Natural killer cell treated with Interleukin-12 subunit alpha and Interleukin-12 subunit beta and Interleukin-15 and Interleukin-18, amount 100 ng/mL, for 72 hours (primary cell): Measurements from ENCODE around the gene ADO. TPM values are rescaled to one million over a fixed set of nuclear protein-coding genes. Genes with fewer than 3 reads are reported as not detected.

Experiments
- ATAC-seq, 2 donors: fragments of 150-1000 bp; cut with Tn5 transposase in 1 of 2; sonication (Bioruptor Pico), chemical (Tn5 transposase) in 1 of 2; 2 replicates each; pipeline ENCODE4 v1.10.0; 2021
- DNase-seq: peaks from one replicate; pipeline ENCODE4 v3.0.0; 2022; ENCODE audit warnings: low spot score
- H3K27ac Mint-ChIP-seq, 2 donors: 1 replicate in 1 of 2; 2 replicates in 1 of 2; pipeline ENCODE4 v1.8.0; 2022; ENCODE audit warnings: mixed read lengths in 2 of 2, mild to moderate bottlenecking in 1 of 2, moderate library complexity in 1 of 2
- H3K27me3 Mint-ChIP-seq, 2 donors: 1 replicate in 1 of 2; 2 replicates in 1 of 2; pipeline ENCODE4 v1.8.0; 2022; ENCODE audit warnings: mixed read lengths in 2 of 2
- H3K36me3 Mint-ChIP-seq: one replicate; pipeline ENCODE4 v1.8.0; 2022; ENCODE audit warnings: mixed read lengths
- H3K4me1 Mint-ChIP-seq, 2 donors: 1 replicate in 1 of 2; 2 replicates in 1 of 2; pipeline ENCODE4 v1.8.0; 2022; ENCODE audit warnings: low read depth in 2 of 2, mixed read lengths in 2 of 2, mild to moderate bottlenecking in 1 of 2
- H3K4me3 Mint-ChIP-seq: one replicate; pipeline ENCODE4 v1.8.0; 2022; ENCODE audit warnings: mixed read lengths
- H3K9me3 Mint-ChIP-seq: 2 replicates; pipeline ENCODE4 v1.8.0; 2022; ENCODE audit warnings: mixed read lengths
- total RNA-seq, 2 donors: library from RNA; stranded (reverse); gene quantifications; one replicate each; pipeline ENCODE4 v1.2.3, GENCODE V29; 2022

ADO gene
- 10 to 100 TPM; 26.3 to 49.2 TPM for total RNA-seq

DNA sequence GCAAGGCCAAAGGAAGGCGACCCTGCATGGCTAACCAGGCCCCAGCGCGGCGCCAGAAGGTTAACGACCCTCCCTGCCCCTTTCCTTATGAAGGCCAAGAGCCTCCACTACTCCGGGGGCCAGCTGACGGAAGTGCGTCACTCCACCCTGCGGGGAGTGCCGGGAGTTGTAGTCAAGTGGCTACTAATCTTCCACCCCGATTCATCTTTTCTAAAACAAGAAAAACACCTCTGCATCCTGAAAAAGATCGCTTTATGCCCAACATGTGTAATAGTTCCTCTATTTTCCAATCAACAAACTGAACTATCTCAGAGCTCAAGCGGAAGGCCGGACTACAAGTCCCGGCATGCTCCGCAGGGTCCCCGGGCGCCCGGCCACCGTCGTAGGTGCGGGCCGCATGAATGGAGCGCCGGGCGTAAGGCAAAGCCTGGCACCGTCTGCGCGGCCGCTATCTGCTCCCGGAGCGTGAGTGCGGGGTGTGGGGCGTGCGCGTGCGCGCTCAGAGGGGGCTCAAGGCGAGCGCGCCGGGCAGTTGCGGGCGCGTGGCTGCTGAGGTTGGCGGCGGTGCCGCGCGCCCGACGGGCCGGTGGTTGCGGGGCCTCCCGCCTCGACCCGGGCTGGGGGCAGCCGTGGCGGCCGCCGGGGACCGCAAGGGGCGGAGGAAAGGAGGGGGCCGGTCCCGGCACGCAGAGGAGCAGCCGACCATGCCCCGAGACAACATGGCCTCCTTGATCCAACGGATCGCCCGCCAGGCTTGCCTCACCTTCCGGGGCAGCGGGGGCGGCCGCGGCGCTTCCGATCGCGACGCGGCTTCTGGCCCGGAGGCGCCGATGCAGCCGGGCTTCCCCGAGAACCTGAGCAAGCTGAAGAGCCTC, at the start of gene ADO:
TSS of gene ADO (plus strand) at position 365 of the 875 bp plus-strand sequence. CDS start at position 705, 340 bp downstream.
- H3K27me3 Mint-ChIP-seq: peaks cover 2 to 9% of the 10 kb centered on the region in 2 donors
- DNase-seq: peak; percentile 85
- H3K4me1 Mint-ChIP-seq: peaks cover 38 to 40% of the 10 kb centered on the region in 2 donors
- peak; percentile 90 to 93 for ATAC-seq
- peak within 1 kb of the TSS; percentile 97 to 99 for H3K27ac Mint-ChIP-seq
- H3K9me3 Mint-ChIP-seq: no peaks in the 10 kb centered on the region
- H3K36me3 Mint-ChIP-seq: peaks cover 25% of the 10 kb centered on the region
- H3K4me3 Mint-ChIP-seq: peak within 1 kb of the TSS; percentile 93

DNA sequence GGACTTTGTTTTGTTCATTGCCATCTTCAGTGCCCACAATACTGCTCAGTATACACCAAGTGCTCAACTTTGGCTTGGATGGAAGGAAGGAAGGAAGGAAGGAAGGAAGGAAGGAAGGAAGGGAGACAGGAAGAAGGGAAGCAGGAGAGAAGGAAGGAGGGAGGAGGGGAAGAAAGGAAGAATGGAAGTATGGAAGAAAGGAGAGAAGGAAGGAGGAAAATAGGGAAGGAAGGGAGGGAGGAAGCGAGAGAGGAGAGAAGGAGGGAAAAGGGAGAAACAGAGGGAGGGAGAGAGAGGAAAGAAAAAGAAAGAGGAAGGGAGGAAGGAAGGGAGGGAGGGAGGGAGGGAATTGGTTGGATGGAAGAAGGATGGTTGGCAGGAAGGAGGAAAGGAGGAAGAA, 49.6 kb upstream of the ADO start:
- Mint-ChIP-seq H3K36me3 (no peaks in the 10 kb centered on the region), H3K4me3 (peak overlapping the region; percentile 0), H3K27me3 (no peaks in the 10 kb centered on the region), H3K4me1 (peaks cover 21 to 25% of the 10 kb centered on the region in 2 donors), H3K9me3 (no peaks in the 10 kb centered on the region), H3K27ac (peak overlapping the region; percentile 50 to 56)
- DNase-seq: no peak
- ATAC-seq: no peak

DNA sequence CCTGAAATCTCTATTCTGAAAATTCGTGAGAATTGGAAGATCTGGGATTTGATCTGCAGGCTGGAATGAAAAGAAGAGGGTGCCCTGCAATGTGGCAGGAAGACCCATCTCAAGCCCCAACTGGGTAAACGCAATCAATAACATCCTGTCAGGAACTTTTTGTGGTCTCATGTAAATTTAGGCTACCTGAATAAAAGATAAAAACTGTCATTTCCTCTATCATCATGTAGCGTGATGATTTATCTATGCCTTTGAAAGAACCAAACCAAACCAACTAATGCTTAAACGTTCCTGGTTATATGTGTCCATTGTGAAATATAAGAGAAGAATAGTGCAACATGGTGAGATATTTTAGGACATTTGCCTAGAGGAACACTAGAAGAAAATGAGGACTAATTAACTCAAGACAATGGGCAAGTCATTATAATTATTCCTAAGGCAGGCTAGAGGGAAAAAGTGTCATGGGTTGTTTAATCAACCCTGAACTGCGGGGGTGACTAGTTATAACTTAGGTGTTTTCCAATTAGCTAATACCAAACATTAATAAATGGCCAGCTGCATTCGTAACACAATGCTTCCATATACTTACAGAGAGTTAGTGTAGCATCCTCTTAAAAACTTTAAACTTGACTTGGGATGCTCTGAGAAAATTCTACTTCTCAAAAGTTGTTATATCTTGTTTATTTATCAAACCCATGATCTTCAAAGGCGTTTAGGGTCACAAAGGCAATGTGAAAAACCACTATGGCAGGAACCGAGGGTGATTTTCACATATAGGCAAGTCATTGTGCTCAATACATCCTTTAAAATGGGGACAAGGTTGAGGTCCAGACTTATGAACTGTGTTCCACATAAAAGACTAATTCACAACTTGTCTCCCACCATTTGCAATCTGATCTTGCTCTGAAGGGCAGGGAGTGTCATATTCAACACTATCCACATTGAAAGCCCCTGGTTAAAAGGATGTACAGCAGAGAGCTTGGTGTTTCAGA, 48.6 kb upstream of the ADO start:
- Mint-ChIP-seq H3K27me3 (no peaks in the 10 kb centered on the region), H3K4me1 (peaks cover 21 to 26% of the 10 kb centered on the region in 2 donors), H3K36me3 (no peaks in the 10 kb centered on the region), H3K27ac (peak overlapping the region; percentile 50 to 56), H3K4me3 (peak overlapping the region; percentile 48), H3K9me3 (no peaks in the 10 kb centered on the region)
- DNase-seq (no peak), ATAC-seq (no peak)

DNA sequence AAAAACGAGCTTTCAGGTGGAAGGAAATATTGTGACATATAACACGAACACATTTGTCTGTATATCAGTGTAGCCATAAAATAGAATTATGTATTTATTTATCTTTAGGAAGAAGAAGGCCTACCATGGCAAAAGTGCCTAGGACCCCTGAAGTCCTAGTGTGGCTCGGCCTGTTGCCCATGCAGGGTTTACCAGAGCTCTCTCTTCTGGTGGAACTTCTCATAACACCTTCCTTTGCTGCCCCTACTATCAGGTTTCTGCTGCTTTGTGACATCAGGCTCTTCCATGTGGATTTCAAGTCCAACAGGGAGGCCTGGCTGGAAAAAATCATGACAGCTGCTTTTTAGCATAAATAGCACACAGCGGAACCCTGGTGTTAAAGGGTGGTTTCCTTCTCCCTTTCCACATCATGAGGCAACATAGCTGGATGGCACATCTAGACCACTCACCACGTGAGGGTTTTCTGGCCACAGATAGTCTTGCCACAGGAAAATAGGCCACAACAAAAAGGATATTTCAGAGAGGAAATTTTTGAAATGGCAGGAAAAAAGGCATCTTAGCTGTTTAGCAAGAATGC, 44.8 kb upstream of the ADO start:
- Mint-ChIP-seq H3K27me3 (no peaks in the 10 kb centered on the region), H3K36me3 (no peaks in the 10 kb centered on the region)
- ATAC-seq: peak; percentile 61 to 88

DNA sequence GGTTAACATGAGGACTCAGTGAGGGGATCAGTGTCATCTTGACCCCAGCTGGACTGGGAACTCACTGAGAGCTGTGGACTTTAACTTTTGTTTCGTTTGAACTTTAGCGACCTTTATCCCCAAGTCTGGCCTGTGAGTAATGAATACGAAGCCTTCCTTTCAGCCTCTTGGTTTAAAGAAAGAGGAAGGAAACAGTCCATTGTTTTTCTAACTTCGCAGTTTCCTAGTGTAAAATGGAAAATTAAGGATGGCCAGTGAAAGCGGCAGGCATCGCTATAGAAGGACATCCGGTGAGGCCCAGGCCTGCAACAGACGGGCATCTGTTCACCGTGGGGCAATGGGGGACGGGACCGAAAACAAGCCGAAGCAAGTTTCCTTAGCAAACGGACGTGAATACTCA, 44.1 kb upstream of the ADO start:
- DNase-seq (no peak), ATAC-seq (no peak)
- Mint-ChIP-seq H3K4me1 (peaks cover 12 to 24% of the 10 kb centered on the region in 2 donors), H3K27me3 (no peaks in the 10 kb centered on the region), H3K36me3 (no peaks in the 10 kb centered on the region), H3K4me3 (no peak overlapping the region), H3K9me3 (no peaks in the 10 kb centered on the region), H3K27ac (peak overlapping the region in 1 of 2 donors; percentile 49)

More for the DNA sequence above, 44.8 kb upstream of the ADO start:
- peak overlapping the region in 1 of 2 donors; percentile 49 for H3K27ac Mint-ChIP-seq
- peak; percentile 70 for DNase-seq
- H3K4me1 Mint-ChIP-seq: peaks cover 20 to 30% of the 10 kb centered on the region in 2 donors
- no peaks in the 10 kb centered on the region for H3K9me3 Mint-ChIP-seq
- no peak overlapping the region for H3K4me3 Mint-ChIP-seq

DNA sequence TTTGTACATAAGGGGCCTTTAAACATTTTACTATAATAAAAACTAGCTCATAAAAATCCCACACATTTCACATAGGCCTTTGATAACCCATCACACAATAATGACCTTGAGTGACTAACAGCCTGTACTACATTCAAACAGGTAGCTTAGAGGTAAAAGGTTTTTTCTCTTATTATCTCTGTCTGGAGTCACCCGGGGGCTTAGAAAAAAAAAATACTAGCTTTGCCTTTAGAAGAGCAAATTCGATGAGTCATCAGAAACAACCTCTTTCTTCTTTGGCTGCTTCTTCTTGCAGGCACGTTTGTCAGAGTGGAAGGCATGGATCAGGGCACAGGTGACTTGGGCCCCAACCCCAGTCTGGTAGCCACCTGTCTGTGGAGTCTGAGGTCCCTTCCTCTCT, 43.4 kb upstream of the ADO start:
- H3K36me3 Mint-ChIP-seq: no peaks in the 10 kb centered on the region
- H3K27me3 Mint-ChIP-seq: no peaks in the 10 kb centered on the region
- peak overlapping the region in 1 of 2 donors; percentile 63 for H3K27ac Mint-ChIP-seq
- H3K4me1 Mint-ChIP-seq: peaks cover 6 to 22% of the 10 kb centered on the region in 2 donors
- H3K4me3 Mint-ChIP-seq: no peak overlapping the region
- ATAC-seq (no peak), DNase-seq (no peak)
- H3K9me3 Mint-ChIP-seq: no peaks in the 10 kb centered on the region

DNA sequence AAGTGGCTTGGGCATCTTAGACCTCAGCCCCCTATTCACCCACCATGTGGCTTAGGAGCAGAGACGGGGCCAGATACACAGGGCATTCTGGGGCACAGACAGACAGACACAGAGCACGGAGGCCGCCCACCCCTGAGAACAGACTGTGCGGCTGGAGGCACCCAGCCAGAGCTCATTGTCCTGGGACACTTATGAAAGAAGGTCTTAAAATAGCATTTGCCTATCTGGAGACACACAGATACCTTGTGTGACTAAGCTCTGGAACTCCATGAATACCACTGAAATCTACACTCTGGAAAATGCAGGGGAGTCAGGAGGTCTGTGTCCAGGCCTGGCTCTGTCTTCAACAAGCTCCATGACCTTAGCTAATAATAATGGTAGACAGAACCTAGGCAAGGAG, 41.4 kb upstream of the ADO start:
- no peak for ATAC-seq
- H3K36me3 Mint-ChIP-seq: no peaks in the 10 kb centered on the region
- peaks cover 6 to 28% of the 10 kb centered on the region in 2 donors for H3K4me1 Mint-ChIP-seq
- no peak for DNase-seq
- H3K27ac Mint-ChIP-seq: no peak overlapping the region
- H3K9me3 Mint-ChIP-seq: no peaks in the 10 kb centered on the region
- H3K4me3 Mint-ChIP-seq: no peak overlapping the region
- H3K27me3 Mint-ChIP-seq: no peaks in the 10 kb centered on the region

DNA sequence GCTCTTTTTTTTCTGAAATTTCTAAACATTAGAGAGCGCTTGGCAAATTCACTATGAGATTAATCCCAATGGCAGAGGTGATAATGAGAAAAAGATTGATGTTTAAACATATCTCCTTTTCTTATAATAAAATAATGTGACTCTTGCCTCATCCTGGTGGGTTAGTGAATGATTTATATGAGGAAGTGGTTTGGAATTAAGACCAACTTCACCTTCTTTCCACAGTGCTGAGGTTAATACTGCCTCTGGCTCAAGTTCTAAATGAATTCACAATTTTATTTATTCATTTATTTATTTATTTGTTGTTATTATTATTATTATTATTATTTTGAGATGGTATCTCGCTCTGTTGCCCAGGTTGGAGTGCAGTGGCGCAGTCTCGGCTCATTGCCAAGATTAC, 40.5 kb upstream of the ADO start:
- Mint-ChIP-seq H3K9me3 (no peaks in the 10 kb centered on the region), H3K4me3 (no peak overlapping the region), H3K27ac (no peak overlapping the region), H3K36me3 (no peaks in the 10 kb centered on the region), H3K27me3 (no peaks in the 10 kb centered on the region), H3K4me1 (peaks cover 13 to 36% of the 10 kb centered on the region in 2 donors)
- ATAC-seq (no peak), DNase-seq (no peak)

DNA sequence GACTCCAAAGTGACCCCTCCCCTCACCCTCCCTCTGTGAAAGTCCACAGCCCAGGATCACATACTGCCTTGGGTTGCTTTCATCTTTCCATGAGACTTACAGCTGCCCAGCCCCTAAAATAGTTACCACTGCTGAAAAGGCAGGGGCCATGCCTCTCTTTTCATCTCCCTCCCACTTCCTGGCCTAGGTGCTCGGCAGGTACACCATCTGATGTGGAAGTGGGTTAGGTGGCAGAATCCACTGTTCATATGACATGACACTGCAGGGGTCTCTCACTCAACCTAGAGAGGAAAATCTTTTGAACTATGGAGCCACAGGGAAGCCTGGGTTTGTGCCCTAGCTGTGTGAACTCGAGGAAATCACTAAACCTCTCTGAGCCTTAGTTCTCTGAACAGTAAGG, 38.8 kb upstream of the ADO start:
- Mint-ChIP-seq H3K27me3 (no peaks in the 10 kb centered on the region), H3K27ac (peak overlapping the region in 1 of 2 donors; percentile 70), H3K36me3 (no peaks in the 10 kb centered on the region), H3K4me3 (no peak overlapping the region), H3K4me1 (peaks cover 13 to 45% of the 10 kb centered on the region in 2 donors), H3K9me3 (no peaks in the 10 kb centered on the region)
- DNase-seq (no peak), ATAC-seq (no peak)

DNA sequence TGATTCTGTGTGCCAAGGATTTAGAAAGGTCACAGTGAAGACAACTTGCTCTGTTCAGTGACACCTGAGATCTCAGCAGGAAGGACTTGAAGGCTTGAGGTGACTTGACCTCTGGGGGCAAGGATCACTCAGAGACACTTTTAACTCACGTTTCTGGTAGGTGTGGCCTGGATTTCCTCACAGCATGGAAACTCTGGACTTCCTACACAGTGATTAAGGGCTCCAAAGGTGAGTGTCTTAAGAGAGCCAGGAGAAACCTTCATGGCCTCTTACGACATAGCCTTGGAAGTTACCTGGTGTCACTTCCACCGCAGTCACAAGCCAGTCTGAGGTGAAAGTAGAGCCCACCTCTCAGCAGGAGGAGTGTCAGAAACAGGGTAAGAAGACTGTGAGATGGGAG, 38.1 kb upstream of the ADO start:
- DNase-seq (no peak), ATAC-seq (no peak)
- Mint-ChIP-seq H3K4me1 (peaks cover 13 to 41% of the 10 kb centered on the region in 2 donors), H3K4me3 (no peak overlapping the region), H3K36me3 (no peaks in the 10 kb centered on the region), H3K9me3 (no peaks in the 10 kb centered on the region), H3K27ac (peak overlapping the region in 1 of 2 donors; percentile 70), H3K27me3 (no peaks in the 10 kb centered on the region)

DNA sequence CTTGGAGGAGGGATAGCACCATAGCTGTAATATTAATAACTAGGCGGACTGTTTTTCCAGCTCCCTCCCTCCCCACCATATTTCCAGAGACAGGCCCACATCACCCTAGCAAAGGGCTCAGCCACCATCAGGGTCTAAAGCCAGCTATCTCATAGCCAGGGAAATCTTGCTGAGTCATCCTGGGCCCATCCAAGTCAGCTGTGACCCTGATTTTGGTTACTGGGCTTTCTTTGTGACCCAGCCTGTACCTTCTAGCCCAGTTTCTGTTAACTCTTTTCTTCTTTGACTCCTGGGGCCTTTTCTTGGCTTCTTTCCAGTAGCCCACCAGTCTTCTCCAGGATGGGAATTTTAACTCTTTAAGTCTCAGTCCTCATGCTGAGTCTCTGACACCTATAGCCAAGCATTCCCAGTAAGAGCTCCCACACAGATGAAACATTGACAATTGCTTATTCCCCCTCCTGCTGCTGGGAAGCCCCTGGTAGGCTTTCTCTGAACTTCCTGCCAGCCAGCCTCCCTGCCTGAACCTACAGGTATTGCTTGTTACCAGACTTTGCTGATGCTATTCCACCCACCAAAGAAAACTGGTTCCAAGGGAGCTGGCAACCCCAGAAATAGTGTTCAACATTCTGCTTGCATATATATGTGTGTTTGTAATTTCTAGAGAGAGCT, 34.8 kb upstream of the ADO start:
- H3K4me3 Mint-ChIP-seq: no peak overlapping the region
- H3K4me1 Mint-ChIP-seq: peaks cover 18 to 54% of the 10 kb centered on the region in 2 donors
- DNase-seq: no peak
- H3K27ac Mint-ChIP-seq: peak overlapping the region in 1 of 2 donors; percentile 71
- no peaks in the 10 kb centered on the region for H3K36me3 Mint-ChIP-seq
- peaks cover 0 to 5% of the 10 kb centered on the region in 2 donors for H3K27me3 Mint-ChIP-seq
- H3K9me3 Mint-ChIP-seq: no peaks in the 10 kb centered on the region
- peak; percentile 52 to 70 for ATAC-seq

DNA sequence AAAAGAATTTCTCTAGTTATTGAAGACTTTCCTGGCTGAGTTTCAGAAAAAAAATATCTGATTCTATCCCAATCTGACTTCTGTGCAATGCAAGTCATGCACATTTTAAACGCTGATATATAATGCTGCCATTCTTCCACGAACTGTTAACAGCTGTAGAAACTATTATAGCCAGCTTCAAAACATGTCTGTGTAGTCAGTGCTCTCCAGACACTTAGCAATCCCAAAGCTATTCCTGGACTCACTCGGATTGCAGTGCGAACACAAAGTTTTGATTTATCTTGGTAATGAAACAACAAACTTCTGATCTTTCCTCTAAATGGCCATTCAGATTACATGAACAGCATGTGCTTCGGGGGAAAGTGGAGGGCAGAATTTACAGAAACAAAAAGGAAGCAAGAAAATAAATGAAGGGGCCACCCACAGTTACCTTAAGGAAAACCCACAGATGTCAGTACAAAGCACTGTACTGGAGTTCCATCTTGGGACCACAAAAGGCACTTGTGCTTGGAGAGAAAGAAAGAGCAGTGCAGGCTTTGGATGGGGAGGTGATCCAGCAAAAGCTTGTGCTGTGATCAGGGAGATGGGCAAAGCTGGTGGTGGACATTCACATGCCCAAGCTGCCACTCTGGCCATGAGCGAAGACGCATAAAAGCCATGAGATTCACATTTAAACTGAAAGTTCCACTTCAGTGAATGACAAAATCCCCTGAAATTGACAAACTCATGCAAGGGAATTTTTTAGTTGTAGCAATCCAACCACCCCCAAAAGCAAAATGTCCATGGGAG, 32.1 kb upstream of the ADO start:
- no peaks in the 10 kb centered on the region for H3K9me3 Mint-ChIP-seq
- H3K36me3 Mint-ChIP-seq: no peaks in the 10 kb centered on the region

More for the DNA sequence above, 32.1 kb upstream of the ADO start:
- H3K27ac Mint-ChIP-seq: peak overlapping the region in 1 of 2 donors; percentile 77
- peaks cover 0 to 5% of the 10 kb centered on the region in 2 donors for H3K27me3 Mint-ChIP-seq
- ATAC-seq (peak in 1 of 2 donors; percentile 70), DNase-seq (no peak)
- peaks cover 14 to 47% of the 10 kb centered on the region in 2 donors for H3K4me1 Mint-ChIP-seq
- no peak overlapping the region for H3K4me3 Mint-ChIP-seq
